Lower lobe of right lung (tissue), 2 donors: Measurements from ENCODE around the gene ZFYVE19. TPM values are rescaled to one million over a fixed set of nuclear protein-coding genes. Genes with fewer than 3 reads are reported as not detected.

Experiments
- ATAC-seq, 2 donors: fragments of 200-7000 bp; cut with Tn5 transposase; one replicate each; pipeline ENCODE4 v1.9.1; 2020 to 2022; ENCODE audit warnings: mild to moderate bottlenecking in 2 of 2, moderate library complexity in 2 of 2
- DNase-seq: peaks from one replicate; pipeline ENCODE4 v3.0.0-alpha.2; 2020
- H3K27ac ChIP-seq: fragments of 200-600 bp; one replicate; pipeline ENCODE4 v1.8.0; 2022
- H3K27me3 ChIP-seq: fragments of 200-600 bp; one replicate; pipeline ENCODE4 v1.8.0; 2022; ENCODE audit warnings: low read depth
- H3K36me3 ChIP-seq: fragments of 200-600 bp; one replicate; pipeline ENCODE4 v1.8.0; 2022; ENCODE audit warnings: mild to moderate bottlenecking
- H3K4me1 ChIP-seq: fragments of 200-600 bp; one replicate; pipeline ENCODE4 v1.8.0; 2022
- H3K4me3 ChIP-seq: fragments of 200-600 bp; one replicate; pipeline ENCODE4 v1.8.0; 2022; ENCODE audit warnings: mild to moderate bottlenecking
- H3K9me3 ChIP-seq: fragments of 200-600 bp; one replicate; pipeline ENCODE4 v1.8.0; 2022
- CTCF ChIP-seq: fragments of 200-600 bp; IDR thresholded peaks from one replicate; pipeline ENCODE4 v1.8.0; 2022; ENCODE audit warnings: antibody characterized with exemption, mild to moderate bottlenecking
- intact Hi-C: fragments of 100-400 bp; cut with DNase I; formaldehyde crosslinking; loops from one replicate; pipeline ENCODE4 v1.11.0; 2022
- total RNA-seq: library from RNA; stranded (reverse); fragmentation: NEBNext Ultra II Directional; extraction: Animal tissue kit (Norgen Biotek cat#: 25700); gene quantifications from one replicate; pipeline ENCODE4 v1.2.1, GENCODE V29; 2021
- donor health status: DM: no; HTN: yes; CAD: no; lungs with severe emphysema.

The ZFYVE19 gene
- total RNA-seq, 1 donor from 2014 or later = 29.6 TPM

GRCh38 chr15:40807888-40808461 lies 1.1 kb downstream of the ZFYVE19 start:
- H3K27ac ChIP-seq = peak overlapping the region; percentile 95
- no peak for TF ChIP-seq CTCF
- no peaks in the 10 kb centered on the region for H3K9me3 ChIP-seq
- H3K4me1 ChIP-seq = peaks cover 30% of the 10 kb centered on the region
- ATAC-seq = no peak
- H3K36me3 ChIP-seq = peaks cover 23% of the 10 kb centered on the region
- intact Hi-C loops = no loop called here
- H3K27me3 ChIP-seq = no peaks in the 10 kb centered on the region
- DNase-seq = no peak
- peak overlapping the region; percentile 98 for H3K4me3 ChIP-seq

- Histone ChIP-seq H3K9me3 (no peaks in the 10 kb centered on the region), H3K27me3 (no peaks in the 10 kb centered on the region), H3K36me3 (peaks cover 33% of the 10 kb centered on the region), H3K4me1 (peaks cover 30% of the 10 kb centered on the region), H3K4me3 (no peak overlapping the region), H3K27ac (no peak overlapping the region)
- intact Hi-C loops = no loop called here
- ATAC-seq = no peak
- TF ChIP-seq CTCF = no peak
- no peak for DNase-seq
Measured at GRCh38 chr15:40808861-40809450, 2.1 kb downstream of the ZFYVE19 start.

GRCh38 chr15:40812721-40813425 lies 6.0 kb downstream of the ZFYVE19 start:
- Histone ChIP-seq H3K27me3 (no peaks in the 10 kb centered on the region), H3K4me1 (peaks cover 13% of the 10 kb centered on the region), H3K4me3 (no peak overlapping the region), H3K27ac (no peak overlapping the region), H3K9me3 (no peaks in the 10 kb centered on the region), H3K36me3 (peaks cover 44% of the 10 kb centered on the region)
- TF ChIP-seq CTCF = no peak
- DNase-seq = no peak
- intact Hi-C loops = no loop called here
- no peak for ATAC-seq

- no peak for DNase-seq
- intact Hi-C loops = no loop called here
- peaks cover 44% of the 10 kb centered on the region for H3K36me3 ChIP-seq
Measured at GRCh38 chr15:40815042-40815698, 8.3 kb downstream of the ZFYVE19 start.

More at GRCh38 chr15:40815042-40815698, 8.3 kb downstream of the ZFYVE19 start:
- TF ChIP-seq CTCF = no peak
- Histone ChIP-seq H3K27ac (no peak overlapping the region), H3K9me3 (no peaks in the 10 kb centered on the region), H3K4me3 (no peak overlapping the region), H3K4me1 (no peaks in the 10 kb centered on the region), H3K27me3 (no peaks in the 10 kb centered on the region)
- no peak for ATAC-seq
